DND-41 (cell line): Measurements from ENCODE around the gene ST3GAL6.

Experiments used
- ATAC-seq: fragments of 200-7000 bp; cut with Tn5 transposase; 3 replicates; pipeline ENCODE4 v1.9.1; 2021; ENCODE audit warnings: low read depth; ENCODE audit not compliant: insufficient read depth
- DNase-seq: peaks from one replicate; pipeline ENCODE4 v3.0.0-alpha.2; 2020
- H2AFZ ChIP-seq: 2 replicates; pipeline ENCODE4 v1.6.0; 2012; ENCODE audit warnings: low read depth, low read length
- H3K27ac ChIP-seq: 2 replicates; pipeline ENCODE4 v1.5.1; 2012; ENCODE audit warnings: low read length, inconsistent platforms
- H3K27me3 ChIP-seq: fragments of 200-600 bp; sonication (generic); 2 replicates; pipeline ENCODE4 v1.6.0; 2012; ENCODE audit warnings: low read length, mild to moderate bottlenecking, inconsistent platforms; ENCODE audit not compliant: insufficient read depth, poor library complexity
- H3K36me3 ChIP-seq: 2 replicates; pipeline ENCODE4 v1.5.1; 2012; ENCODE audit warnings: low read length, inconsistent platforms; ENCODE audit not compliant: insufficient read depth
- H3K4me1 ChIP-seq: 2 replicates; pipeline ENCODE4 v1.5.1; 2012; ENCODE audit warnings: mild to moderate bottlenecking, low read length; ENCODE audit not compliant: insufficient read depth
- H3K4me2 ChIP-seq: 2 replicates; pipeline ENCODE4 v1.6.0; 2012; ENCODE audit warnings: mild to moderate bottlenecking, moderate library complexity, low read length, inconsistent platforms; ENCODE audit not compliant: insufficient read depth
- H3K4me3 ChIP-seq, 2 experiments: fragments of 200-600 bp in 1 of 2; shearing (Covaris generic) in 1 of 2; 2 replicates each; pipeline ENCODE4 v1.5.1; 2012 to 2016; ENCODE audit warnings: inconsistent platforms in 2 of 2, low read length in 2 of 2, mild to moderate bottlenecking in 2 of 2, low read depth in 1 of 2, moderate library complexity in 1 of 2
- H3K79me2 ChIP-seq: 2 replicates; pipeline ENCODE4 v1.6.0; 2012; ENCODE audit warnings: low read length, inconsistent platforms; ENCODE audit not compliant: insufficient read depth
- H3K9ac ChIP-seq: 2 replicates; pipeline ENCODE4 v1.6.0; 2012; ENCODE audit warnings: low read depth, mild to moderate bottlenecking, inconsistent platforms, low read length, moderate library complexity
- H3K9me3 ChIP-seq: 2 replicates; pipeline ENCODE4 v1.5.1; 2012; ENCODE audit warnings: low read length, moderate library complexity, mild to moderate bottlenecking, inconsistent platforms; ENCODE audit not compliant: insufficient read depth, severe bottlenecking
- H4K20me1 ChIP-seq: 2 replicates; pipeline ENCODE4 v1.6.0; 2012; ENCODE audit warnings: low read length; ENCODE audit not compliant: insufficient read depth
- CTCF ChIP-seq: IDR thresholded peaks from 2 replicates; pipeline ENCODE4 v1.5.1; 2012; ENCODE audit warnings: borderline replicate concordance, low read length, moderate library complexity, mild to moderate bottlenecking; ENCODE audit not compliant: poor library complexity, severe bottlenecking; ENCODE audit errors: extremely low read depth
- EZH2 ChIP-seq: IDR thresholded peaks from 3 replicates; pipeline ENCODE4 v1.6.1; 2012; ENCODE audit warnings: borderline replicate concordance, low read depth, mild to moderate bottlenecking, moderate library complexity, low read length, inconsistent platforms; ENCODE audit not compliant: severe bottlenecking

Gene ST3GAL6

GRCh38 chr3:98739266-98739665 is 23.9 kb upstream of the ST3GAL6 start:
- TF ChIP-seq EZH2 (no peak), CTCF (no peak)
- Histone ChIP-seq H3K79me2 (peaks cover 31% of the 10 kb centered on the region), H3K4me1 (peaks cover 9% of the 10 kb centered on the region), H3K27ac (no peak overlapping the region), H3K9ac (no peak overlapping the region), H3K4me2 (no peak overlapping the region), H2AFZ (no peak overlapping the region), H3K9me3 (no peaks in the 10 kb centered on the region), H3K36me3 (no peaks in the 10 kb centered on the region), H3K4me3 (no peak overlapping the region), H4K20me1 (no peaks in the 10 kb centered on the region), H3K27me3 (no peaks in the 10 kb centered on the region)
- ATAC-seq (no peak), DNase-seq (no peak)

- H3K27me3 ChIP-seq: no peaks in the 10 kb centered on the region
- ATAC-seq (no peak), DNase-seq (no peak)
- H3K4me1 ChIP-seq: no peaks in the 10 kb centered on the region
- TF ChIP-seq EZH2: no peak
- H3K79me2 ChIP-seq: peaks cover 20% of the 10 kb centered on the region
- H3K4me2 ChIP-seq: no peak overlapping the region
- no peak overlapping the region for H3K4me3 ChIP-seq
- H3K36me3 ChIP-seq: no peaks in the 10 kb centered on the region
- H3K27ac ChIP-seq: no peak overlapping the region
- no peaks in the 10 kb centered on the region for H3K9me3 ChIP-seq
- no peaks in the 10 kb centered on the region for H4K20me1 ChIP-seq
- H3K9ac ChIP-seq: no peak overlapping the region
- no peak overlapping the region for H2AFZ ChIP-seq
These were observed 22.8 kb upstream of the ST3GAL6 start for GRCh38 chr3:98740324-98740723.

GRCh38 chr3:98741121-98741716 is 21.9 kb upstream of the ST3GAL6 start:
- no peak overlapping the region for H3K27ac ChIP-seq
- no peaks in the 10 kb centered on the region for H4K20me1 ChIP-seq
- H3K36me3 ChIP-seq: no peaks in the 10 kb centered on the region
- H3K9ac ChIP-seq: no peak overlapping the region
- H3K4me1 ChIP-seq: no peaks in the 10 kb centered on the region
- no peak overlapping the region for H3K4me2 ChIP-seq
- no peak for TF ChIP-seq CTCF
- TF ChIP-seq EZH2: no peak
- no peak for DNase-seq
- no peaks in the 10 kb centered on the region for H3K27me3 ChIP-seq
- no peak overlapping the region for H3K4me3 ChIP-seq
- no peak overlapping the region for H2AFZ ChIP-seq
- H3K79me2 ChIP-seq: peaks cover 16% of the 10 kb centered on the region
- no peak for ATAC-seq
- H3K9me3 ChIP-seq: no peaks in the 10 kb centered on the region

- H3K27ac ChIP-seq: no peak overlapping the region
- H2AFZ ChIP-seq: no peak overlapping the region
- H3K4me2 ChIP-seq: no peak overlapping the region
- H3K4me3 ChIP-seq: no peak overlapping the region
- no peak for ATAC-seq
- H3K36me3 ChIP-seq: no peaks in the 10 kb centered on the region
- H3K9me3 ChIP-seq: no peaks in the 10 kb centered on the region
- no peak for DNase-seq
- peaks cover 11% of the 10 kb centered on the region for H3K79me2 ChIP-seq
- no peaks in the 10 kb centered on the region for H3K27me3 ChIP-seq
- H3K4me1 ChIP-seq: no peaks in the 10 kb centered on the region
- no peak overlapping the region for H3K9ac ChIP-seq
- TF ChIP-seq CTCF (no peak), EZH2 (no peak)
- no peaks in the 10 kb centered on the region for H4K20me1 ChIP-seq
These were observed 20.1 kb upstream of the ST3GAL6 start for GRCh38 chr3:98743071-98743470.
